Neural cell (in vitro differentiated cells): ENCODE data around the gene GAGE10.
"Not testable (repeated sequence)": the region's sequence is repeated elsewhere in the genome, so short reads cannot be mapped to it uniquely, and the experiment has no call there.

Experiments
- CTCF ChIP-seq: fragments of 450-650 bp; IDR thresholded peaks from 2 replicates; pipeline ENCODE4 v1.5.1; 2014; ENCODE audit warnings: antibody characterized with exemption, mild to moderate bottlenecking, moderate library complexity; ENCODE audit not compliant: poor library complexity, severe bottlenecking
- EP300 ChIP-seq: fragments of 450-650 bp; conservative IDR thresholded peaks from 2 replicates; pipeline ENCODE4 v1.6.1; 2014; ENCODE audit warnings: antibody characterized with exemption, mild to moderate bottlenecking, moderate library complexity; ENCODE audit not compliant: poor library complexity, severe bottlenecking
- POLR2AphosphoS5 ChIP-seq: IDR thresholded peaks from 2 replicates; pipeline ENCODE4 v1.6.1; 2012

GRCh38 chrX:49346150-49346549 is 42.7 kb downstream of the GAGE10 start:
- TF ChIP-seq CTCF, EP300, POLR2AphosphoS5: not testable (repeated sequence)
